ENCODE data around the gene DUSP10. TPM values are rescaled to one million over a fixed set of nuclear protein-coding genes. Genes with fewer than 3 reads are reported as not detected.

Gene DUSP10
- total and polyA plus RNA-seq, 2 donors (not counting 1 experiment from before 2014, with no cell fraction given), result 22.8 to 37.7 TPM

DNA sequence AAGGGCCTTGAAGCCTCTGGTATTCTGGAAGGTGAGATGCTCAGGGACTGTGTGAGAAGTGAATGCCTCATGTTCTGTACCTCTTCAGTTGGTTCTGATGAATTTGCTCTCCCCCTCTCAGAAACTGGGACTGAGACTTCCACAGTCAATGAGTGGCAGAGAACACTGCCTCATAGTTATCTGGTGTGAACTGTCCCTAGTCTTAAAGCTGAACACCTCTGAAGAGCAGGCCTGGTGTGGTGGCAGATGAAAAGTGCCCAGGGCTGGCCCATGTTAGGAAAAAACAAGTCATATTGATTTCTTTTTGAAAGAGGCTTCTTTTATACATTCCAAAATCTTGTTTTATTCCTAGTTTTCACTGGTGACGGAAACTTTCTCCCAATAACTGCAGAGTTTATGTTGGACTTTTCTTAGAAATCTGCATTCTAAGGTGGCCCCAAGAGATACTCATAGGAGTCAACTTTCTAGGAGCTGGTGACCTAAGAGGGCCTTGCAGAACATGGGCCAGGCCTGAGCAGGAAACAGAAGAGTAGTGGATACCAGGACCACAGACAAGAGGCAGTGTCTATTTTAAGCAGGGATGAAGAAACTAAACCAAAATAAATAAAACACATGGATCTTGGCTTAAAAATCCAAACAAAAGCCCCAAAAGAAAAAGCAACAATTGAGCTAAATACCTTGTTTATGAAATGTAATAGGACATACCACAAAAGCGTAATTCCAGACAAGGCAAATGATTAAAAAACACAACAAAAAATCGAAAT, 19.5 kb downstream of the DUSP10 start:
- Histone ChIP-seq H3K27ac (ENCODE audit: low read length in 2 of 2) (no peak overlapping the region), H3K9me3 (ENCODE audit: control extremely low read depth in 1 of 3, control insufficient read depth in 2 of 3, insufficient read depth in 1 of 3, low read length in 2 of 3) (peaks cover 3 to 9% (median 6%) of the 10 kb centered on the region in 3 donors), H3K27me3 (replicated peaks in 1 of 4; ENCODE audit: control extremely low read depth in 1 of 4, control insufficient read depth in 3 of 4, insufficient read depth in 4 of 4, low read length in 3 of 4) (no peaks in the 10 kb centered on the region), H4K20me1 (ENCODE audit: control insufficient read depth, insufficient read depth, low read length, poor library complexity, severe bottlenecking) (no peaks in the 10 kb centered on the region), H3K4me2 (replicated peaks; ENCODE audit: low read depth, low read length, poor library complexity, severe bottlenecking) (no peak overlapping the region), H2AFZ (ENCODE audit: insufficient read depth, low read depth, low read length, poor library complexity, severe bottlenecking) (no peak overlapping the region), H3K4me1 (ENCODE audit: control insufficient read depth in 2 of 2, insufficient read depth in 2 of 2, low read length in 2 of 2) (peaks cover 16 to 21% of the 10 kb centered on the region in 2 donors), H3K9ac (ENCODE audit: low read length) (no peak overlapping the region), H3K36me3 (replicated peaks in 1 of 2; ENCODE audit: control extremely low read depth in 1 of 2, control insufficient read depth in 1 of 2, extremely low read depth in 1 of 2, insufficient read depth in 2 of 2, low read length in 1 of 2) (peaks cover 0 to 3% of the 10 kb centered on the region in 2 experiments), H3K4me3 (ENCODE audit: control extremely low read depth in 1 of 5, extremely low read depth in 1 of 5, insufficient read depth in 1 of 5, low read depth in 2 of 5, low read length in 4 of 5) (no peak overlapping the region), H3K79me2 (ENCODE audit: control insufficient read depth, insufficient read depth, low read length) (peaks cover 67% of the 10 kb centered on the region)
- ChIA-PET CTCF (no interaction called here), POLR2A (no interaction called here)
- ATAC-seq (ENCODE audit: low read depth) (no peak), DNase-seq (no peak)
- H3K27ac Mint-ChIP-seq, result peak overlapping the region; percentile 37
- H3K4me1 Mint-ChIP-seq, result peaks cover 53% of the 10 kb centered on the region
- no peak for TF ChIP-seq EZH2 (IDR thresholded peaks at IDR 0.05; ENCODE audit: borderline replicate concordance, insufficient read depth, low read depth, low read length, poor library complexity, severe bottlenecking)
- TF ChIP-seq, protein P1, sequence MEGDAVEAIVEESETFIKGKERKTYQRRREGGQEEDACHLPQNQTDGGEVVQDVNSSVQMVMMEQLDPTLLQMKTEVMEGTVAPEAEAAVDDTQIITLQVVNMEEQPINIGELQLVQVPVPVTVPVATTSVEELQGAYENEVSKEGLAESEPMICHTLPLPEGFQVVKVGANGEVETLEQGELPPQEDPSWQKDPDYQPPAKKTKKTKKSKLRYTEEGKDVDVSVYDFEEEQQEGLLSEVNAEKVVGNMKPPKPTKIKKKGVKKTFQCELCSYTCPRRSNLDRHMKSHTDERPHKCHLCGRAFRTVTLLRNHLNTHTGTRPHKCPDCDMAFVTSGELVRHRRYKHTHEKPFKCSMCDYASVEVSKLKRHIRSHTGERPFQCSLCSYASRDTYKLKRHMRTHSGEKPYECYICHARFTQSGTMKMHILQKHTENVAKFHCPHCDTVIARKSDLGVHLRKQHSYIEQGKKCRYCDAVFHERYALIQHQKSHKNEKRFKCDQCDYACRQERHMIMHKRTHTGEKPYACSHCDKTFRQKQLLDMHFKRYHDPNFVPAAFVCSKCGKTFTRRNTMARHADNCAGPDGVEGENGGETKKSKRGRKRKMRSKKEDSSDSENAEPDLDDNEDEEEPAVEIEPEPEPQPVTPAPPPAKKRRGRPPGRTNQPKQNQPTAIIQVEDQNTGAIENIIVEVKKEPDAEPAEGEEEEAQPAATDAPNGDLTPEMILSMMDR (IDR thresholded peaks at IDR 0.05), result no peak
- 100% methylated on average over 1 of the region's 3 CpGs for WGBS (ENCODE audit: insufficient coverage)
- H3K9me3 Mint-ChIP-seq (ENCODE audit: insufficient read depth), result peaks cover 4% of the 10 kb centered on the region
- no peaks in the 10 kb centered on the region for H3K27me3 Mint-ChIP-seq
- intact Hi-C loops (cut with micrococcal nuclease), result no loop called here
- H3K4me3 Mint-ChIP-seq, result no peak overlapping the region

DNA sequence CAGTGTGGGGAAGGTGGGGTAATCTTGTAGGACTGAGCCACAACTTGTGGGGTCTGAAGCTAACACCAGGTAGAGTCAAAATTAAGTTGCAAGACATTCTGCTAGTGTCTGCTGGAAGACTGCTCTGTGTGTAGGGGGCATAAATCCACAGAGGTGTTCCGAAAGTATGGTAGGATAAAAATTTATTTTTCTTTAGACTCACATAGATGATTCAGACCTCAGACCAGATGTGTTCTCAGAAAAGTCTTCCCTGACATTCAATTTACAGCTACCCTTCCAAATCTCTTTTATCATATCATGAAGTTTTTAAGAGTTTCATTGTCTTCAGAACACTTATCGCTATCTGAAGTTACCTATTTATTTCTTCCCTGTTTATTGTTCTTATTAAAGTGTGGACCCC, 21.3 kb downstream of the DUSP10 start:
- Histone ChIP-seq H3K4me2 (replicated peaks; ENCODE audit: low read depth, low read length, poor library complexity, severe bottlenecking) (no peak overlapping the region), H4K20me1 (ENCODE audit: control insufficient read depth, insufficient read depth, low read length, poor library complexity, severe bottlenecking) (no peaks in the 10 kb centered on the region), H2AFZ (ENCODE audit: insufficient read depth, low read depth, low read length, poor library complexity, severe bottlenecking) (no peak overlapping the region), H3K27ac (ENCODE audit: low read length in 2 of 2) (no peak overlapping the region), H3K36me3 (replicated peaks in 1 of 2; ENCODE audit: control extremely low read depth in 1 of 2, control insufficient read depth in 1 of 2, extremely low read depth in 1 of 2, insufficient read depth in 2 of 2, low read length in 1 of 2) (peaks cover 0 to 7% of the 10 kb centered on the region in 2 experiments), H3K4me3 (ENCODE audit: control extremely low read depth in 1 of 5, extremely low read depth in 1 of 5, insufficient read depth in 1 of 5, low read depth in 2 of 5, low read length in 4 of 5) (no peak overlapping the region), H3K4me1 (ENCODE audit: control insufficient read depth in 2 of 2, insufficient read depth in 2 of 2, low read length in 2 of 2) (peaks cover 1 to 2% of the 10 kb centered on the region in 2 donors), H3K79me2 (ENCODE audit: control insufficient read depth, insufficient read depth, low read length) (peaks cover 66% of the 10 kb centered on the region), H3K27me3 (replicated peaks in 1 of 4; ENCODE audit: control extremely low read depth in 1 of 4, control insufficient read depth in 3 of 4, insufficient read depth in 4 of 4, low read length in 3 of 4) (no peaks in the 10 kb centered on the region), H3K9me3 (ENCODE audit: control extremely low read depth in 1 of 3, control insufficient read depth in 2 of 3, insufficient read depth in 1 of 3, low read length in 2 of 3) (peaks cover 3 to 9% (median 6%) of the 10 kb centered on the region in 3 donors), H3K9ac (ENCODE audit: low read length) (no peak overlapping the region)
- Mint-ChIP-seq H3K27ac (no peak overlapping the region), H3K4me3 (no peak overlapping the region), H3K4me1 (peaks cover 44% of the 10 kb centered on the region), H3K27me3 (no peaks in the 10 kb centered on the region), H3K9me3 (ENCODE audit: insufficient read depth) (peaks cover 4% of the 10 kb centered on the region)
- intact Hi-C loops (cut with micrococcal nuclease), result no loop called here
- ChIA-PET POLR2A (interaction anchor here (1.5 kb wide), 1 partner anchor 12 kb away, joined by 4 read pairs; no protein-coding TSS in a partner anchor), CTCF (interaction anchor here (1.2 to 2.3 kb wide), 2 partner anchors 21 to 243 kb away, joined by 3 to 6 read pairs; partner anchors contain the start of gene DUSP10)
- no peak for DNase-seq
- ATAC-seq (ENCODE audit: low read depth), result no peak
- WGBS (ENCODE audit: insufficient coverage), result no CpG with 5 or more reads among the region's 2 CpGs
- TF ChIP-seq, protein P1 (IDR thresholded peaks at IDR 0.05), result no peak
- TF ChIP-seq EZH2 (IDR thresholded peaks at IDR 0.05; ENCODE audit: borderline replicate concordance, insufficient read depth, low read depth, low read length, poor library complexity, severe bottlenecking), result no peak

Measured in B cell (primary cell).